Keratinocyte (primary cell): Measurements from ENCODE around the gene IPMK. TPM values are rescaled to one million over a fixed set of nuclear protein-coding genes. Genes with fewer than 3 reads are reported as not detected.

ENCODE experiments used
- DNase-seq: peaks from one replicate; pipeline ENCODE4 v3.0.0-alpha.2; 2011; ENCODE audit warnings: low read depth, missing footprints, low spot score
- FAIRE-seq: peaks from 2 replicates; lab custom pipeline; 2011; peaks lifted over from hg19 to GRCh38; lab: Jason Lieb, UNC
- H2AFZ ChIP-seq: 2 replicates; pipeline ENCODE4 v1.6.0; 2012; ENCODE audit warnings: low read length, control low read depth, inconsistent platforms; ENCODE audit not compliant: control insufficient read depth
- H3K27ac ChIP-seq: 2 replicates; pipeline ENCODE4 v1.5.1; 2011; ENCODE audit warnings: low read length; ENCODE audit not compliant: control insufficient read depth, insufficient read depth
- H3K27me3 ChIP-seq: 3 replicates; pipeline ENCODE4 v1.6.0; 2011; ENCODE audit warnings: low read length; ENCODE audit not compliant: control insufficient read depth, insufficient read depth; ENCODE audit errors: extremely low read depth
- H3K36me3 ChIP-seq, 2 experiments: 2 replicates in 1 of 2; 3 replicates in 1 of 2; pipeline ENCODE4 v1.5.1; 2011; ENCODE audit warnings: low read length in 2 of 2, mild to moderate bottlenecking in 1 of 2; ENCODE audit not compliant: control insufficient read depth in 2 of 2, insufficient read depth in 2 of 2; ENCODE audit errors: extremely low read depth in 1 of 2
- H3K4me1 ChIP-seq: 3 replicates; pipeline ENCODE4 v1.5.1; 2011; ENCODE audit warnings: low read length; ENCODE audit not compliant: control insufficient read depth, insufficient read depth; ENCODE audit errors: extremely low read depth
- H3K4me2 ChIP-seq: 3 replicates; pipeline ENCODE4 v1.6.0; 2011; ENCODE audit warnings: low read depth, low read length; ENCODE audit not compliant: control insufficient read depth, insufficient read depth; ENCODE audit errors: extremely low read depth
- H3K4me3 ChIP-seq, 3 experiments: fragments of 200-600 bp in 1 of 3; sonication (generic) in 1 of 3; 2 replicates in 2 of 3; 3 replicates in 1 of 3; pipeline ENCODE4 v1.5.1; 2011 to 2016; ENCODE audit warnings: low read length in 3 of 3, mild to moderate bottlenecking in 3 of 3, control low read depth in 2 of 3, inconsistent platforms in 1 of 3, low read depth in 1 of 3, mixed read lengths in 1 of 3, mixed run types in 1 of 3, moderate library complexity in 1 of 3; ENCODE audit not compliant: control insufficient read depth in 2 of 3, insufficient read depth in 2 of 3; ENCODE audit errors: extremely low read depth in 1 of 3
- H3K79me2 ChIP-seq: 2 replicates; pipeline ENCODE4 v1.6.0; 2012; ENCODE audit warnings: low read length; ENCODE audit not compliant: control insufficient read depth, insufficient read depth
- H3K9ac ChIP-seq: 3 replicates; pipeline ENCODE4 v1.6.0; 2011; ENCODE audit warnings: low read length; ENCODE audit not compliant: control insufficient read depth, insufficient read depth; ENCODE audit errors: extremely low read depth
- H3K9me1 ChIP-seq: 3 replicates; pipeline ENCODE4 v1.6.0; 2011; ENCODE audit warnings: low read length; ENCODE audit not compliant: control insufficient read depth, insufficient read depth; ENCODE audit errors: extremely low read depth
- H3K9me3 ChIP-seq: 2 replicates; pipeline ENCODE4 v1.5.1; 2012; ENCODE audit warnings: low read depth, low read length; ENCODE audit not compliant: control insufficient read depth
- H4K20me1 ChIP-seq: 3 replicates; pipeline ENCODE4 v1.6.0; 2011; ENCODE audit warnings: low read length; ENCODE audit not compliant: control insufficient read depth, insufficient read depth; ENCODE audit errors: extremely low read depth
- EZH2 ChIP-seq: IDR thresholded peaks from one replicate; pipeline ENCODE4 v1.6.1; 2012; ENCODE audit warnings: inconsistent platforms, mild to moderate bottlenecking, low read length, moderate library complexity
- dilution Hi-C: fragments of 300-500 bp; cut with MboI; formaldehyde crosslinking; loops from one replicate; pipeline ENCODE4 v1.7.0; 2020; ENCODE audit warnings: low sequenced_read_pairs; ENCODE audit not compliant: extremely low pct_ligation_motif_present
- polyA minus RNA-seq, 3 experiments: library from RNA; depleted of rRNA, polyadenylated mRNA; stranded (reverse); fragments of >200 nt; gene quantifications; 1 replicate in 1 of 3; 2 replicates in 1 of 3; 3 replicates in 1 of 3; pipeline ENCODE4 v1.2.3, GENCODE V29; 2011
- polyA plus RNA-seq, 5 experiments: library from polyadenylated mRNA; depleted of rRNA in 3 of 5; stranded (reverse) in 3 of 5; stranded (forward) in 1 of 5; unstranded in 1 of 5; fragments of >200 nt; gene quantifications; 1 replicate in 1 of 5; 2 replicates in 3 of 5; 3 replicates in 1 of 5; pipeline versions ENCODE4 v1.2.1 to v1.2.3, GENCODE V29; 2011 to 2012; ENCODE audit warnings: missing spikeins in 2 of 5, low read depth in 1 of 5, low replicate concordance in 1 of 5
- TF ChIP-seq, protein P1 (sequence below), 3 experiments: IDR thresholded peaks in 1 of 3; conservative IDR thresholded peaks in 1 of 3; optimal IDR thresholded peaks in 1 of 3; 2 replicates in 2 of 3; 3 replicates in 1 of 3; pipeline versions ENCODE3 to v1.5.1; 2011; ENCODE audit warnings: low read length in 3 of 3, mild to moderate bottlenecking in 3 of 3, moderate library complexity in 2 of 3, control low read depth in 1 of 3, inconsistent platforms in 1 of 3; ENCODE audit not compliant: insufficient read depth in 2 of 3; ENCODE audit errors: extremely low read depth in 1 of 3

Gene IPMK
- polyA plus RNA-seq: 1.8 to 4.5 TPM (median 2.5 TPM) in 3 replicates
- polyA plus RNA-seq (2011; ENCODE audit: low read depth): 1.2 TPM
- 1.7 and 3.2 TPM in 2 replicates for polyA plus RNA-seq (2011; cell fraction: cytosol; rRNA removed)
- polyA plus RNA-seq (2011; cell fraction: nucleus; rRNA removed): 1.7 and 3.0 TPM in 2 replicates
- polyA plus RNA-seq (2012; ENCODE audit: low replicate concordance): 2.5 and 2.9 TPM in 2 replicates
- polyA minus RNA-seq: 0.26 to 4.2 TPM (median 1.9 TPM) in 3 replicates
- polyA minus RNA-seq (2011; cell fraction: cytosol; rRNA and poly(A)+ RNA removed): 3.3 TPM
- 3.6 and 6.1 TPM in 2 replicates for polyA minus RNA-seq (2011; cell fraction: nucleus; rRNA and poly(A)+ RNA removed)

DNA sequence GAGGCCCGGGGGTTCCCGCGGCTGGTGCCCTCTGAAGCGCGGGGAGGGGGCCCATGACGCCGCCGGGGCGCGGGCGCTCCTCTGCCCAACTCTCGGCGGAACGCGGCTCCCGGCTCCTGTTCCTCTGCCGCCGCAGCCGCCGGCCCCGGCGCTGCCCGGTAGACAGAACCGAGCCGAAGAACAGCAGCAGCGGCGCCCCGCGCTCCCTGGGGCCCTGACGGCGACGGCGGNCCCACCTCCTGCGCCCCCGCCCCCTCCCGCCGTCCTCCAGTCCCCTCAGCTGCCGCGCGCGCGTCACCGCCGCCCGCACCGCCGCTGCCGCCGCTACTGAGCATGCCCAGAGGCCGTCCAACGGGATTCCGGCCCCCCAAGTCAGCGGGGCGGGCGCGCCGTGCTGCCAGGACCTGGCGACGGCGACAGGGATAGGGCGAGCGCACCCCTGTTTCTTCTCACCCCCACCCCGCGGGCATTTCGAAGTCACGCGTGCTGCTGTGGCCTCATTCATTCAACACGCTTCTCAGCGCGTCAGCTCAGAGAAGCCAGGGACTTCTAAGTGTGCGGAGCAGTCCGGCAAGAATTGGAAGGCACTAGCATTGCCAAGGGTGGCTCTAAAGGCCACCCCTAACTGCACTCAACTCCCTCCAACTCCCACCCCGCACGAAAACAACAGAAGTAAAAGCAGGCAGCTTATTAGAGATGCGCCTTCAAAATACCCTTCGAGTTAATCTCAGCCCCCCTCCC is at the start of gene IPMK:
IPMK (minus strand) TSS at position 182 of the 741 bp plus-strand sequence. CDS start 283 bp downstream, outside the sequence.
- H3K36me3 ChIP-seq: no peaks in the 10 kb centered on the region
- H4K20me1 ChIP-seq: no peaks in the 10 kb centered on the region
- H3K9me1 ChIP-seq: no peaks in the 10 kb centered on the region
- peak within 1 kb of the TSS; percentile 69 to 97 (median 96) for H3K4me3 ChIP-seq
- H3K4me2 ChIP-seq: peak within 1 kb of the TSS; percentile 98
- dilution Hi-C loops: no loop called here
- H3K27ac ChIP-seq: peak within 1 kb of the TSS; percentile 96
- FAIRE-seq: no peak
- H3K4me1 ChIP-seq: peaks cover 30% of the 10 kb centered on the region
- no peaks in the 10 kb centered on the region for H3K27me3 ChIP-seq
- H3K9me3 ChIP-seq: no peaks in the 10 kb centered on the region
- peak within 1 kb of the TSS; percentile 96 for H2AFZ ChIP-seq
- TF ChIP-seq, protein P1, sequence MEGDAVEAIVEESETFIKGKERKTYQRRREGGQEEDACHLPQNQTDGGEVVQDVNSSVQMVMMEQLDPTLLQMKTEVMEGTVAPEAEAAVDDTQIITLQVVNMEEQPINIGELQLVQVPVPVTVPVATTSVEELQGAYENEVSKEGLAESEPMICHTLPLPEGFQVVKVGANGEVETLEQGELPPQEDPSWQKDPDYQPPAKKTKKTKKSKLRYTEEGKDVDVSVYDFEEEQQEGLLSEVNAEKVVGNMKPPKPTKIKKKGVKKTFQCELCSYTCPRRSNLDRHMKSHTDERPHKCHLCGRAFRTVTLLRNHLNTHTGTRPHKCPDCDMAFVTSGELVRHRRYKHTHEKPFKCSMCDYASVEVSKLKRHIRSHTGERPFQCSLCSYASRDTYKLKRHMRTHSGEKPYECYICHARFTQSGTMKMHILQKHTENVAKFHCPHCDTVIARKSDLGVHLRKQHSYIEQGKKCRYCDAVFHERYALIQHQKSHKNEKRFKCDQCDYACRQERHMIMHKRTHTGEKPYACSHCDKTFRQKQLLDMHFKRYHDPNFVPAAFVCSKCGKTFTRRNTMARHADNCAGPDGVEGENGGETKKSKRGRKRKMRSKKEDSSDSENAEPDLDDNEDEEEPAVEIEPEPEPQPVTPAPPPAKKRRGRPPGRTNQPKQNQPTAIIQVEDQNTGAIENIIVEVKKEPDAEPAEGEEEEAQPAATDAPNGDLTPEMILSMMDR (optimal IDR thresholded peaks at IDR 0.05 in 1 of 3, IDR thresholded peaks at IDR 0.05 in 1 of 3, conservative IDR thresholded peaks at IDR 0.05 in 1 of 3; ENCODE audit: extremely low read depth in 1 of 3, insufficient read depth in 2 of 3, low read length in 3 of 3): no peak
- no peak for TF ChIP-seq EZH2
- H3K9ac ChIP-seq: peak within 1 kb of the TSS; percentile 91
- peaks cover 69% of the 10 kb centered on the region for H3K79me2 ChIP-seq
- no peak for DNase-seq

DNA sequence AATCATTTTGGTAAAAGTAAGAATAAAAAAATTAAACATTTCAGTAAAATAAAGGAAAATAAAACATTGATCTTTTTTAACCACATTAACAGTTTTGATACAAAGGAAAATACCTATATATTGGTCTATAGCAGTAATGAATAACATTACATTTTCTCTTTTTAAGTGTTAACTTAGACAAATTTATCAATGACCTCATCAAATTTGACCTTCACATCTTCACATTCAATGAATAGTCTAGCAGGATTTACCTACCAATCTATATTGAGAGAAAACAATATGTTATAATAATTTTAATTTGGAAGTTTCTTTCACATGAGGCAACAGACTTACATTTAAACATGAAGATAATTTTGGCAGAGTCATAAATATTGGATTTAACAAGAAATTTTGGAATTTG is 49.2 kb upstream of the IPMK start:
- Histone ChIP-seq H2AFZ (no peak overlapping the region), H3K4me2 (no peak overlapping the region), H3K9ac (no peak overlapping the region), H3K9me1 (no peaks in the 10 kb centered on the region), H3K4me3 (no peak overlapping the region), H4K20me1 (no peaks in the 10 kb centered on the region), H3K9me3 (no peaks in the 10 kb centered on the region), H3K36me3 (no peaks in the 10 kb centered on the region), H3K79me2 (no peaks in the 10 kb centered on the region), H3K27me3 (no peaks in the 10 kb centered on the region), H3K4me1 (no peaks in the 10 kb centered on the region), H3K27ac (no peak overlapping the region)
- dilution Hi-C loops: no loop called here
- no peak for TF ChIP-seq EZH2
- TF ChIP-seq, protein P1 (optimal IDR thresholded peaks at IDR 0.05 in 1 of 3, IDR thresholded peaks at IDR 0.05 in 1 of 3, conservative IDR thresholded peaks at IDR 0.05 in 1 of 3; ENCODE audit: extremely low read depth in 1 of 3, insufficient read depth in 2 of 3, low read length in 3 of 3): no peak
- FAIRE-seq: no peak
- DNase-seq: no peak
